ENCODE results near the gene ARHGEF38.
"Not testable (repeated sequence)": the region's sequence is repeated elsewhere in the genome, so short reads cannot be mapped to it uniquely, and the experiment has no call there.

ARHGEF38 gene

DNA sequence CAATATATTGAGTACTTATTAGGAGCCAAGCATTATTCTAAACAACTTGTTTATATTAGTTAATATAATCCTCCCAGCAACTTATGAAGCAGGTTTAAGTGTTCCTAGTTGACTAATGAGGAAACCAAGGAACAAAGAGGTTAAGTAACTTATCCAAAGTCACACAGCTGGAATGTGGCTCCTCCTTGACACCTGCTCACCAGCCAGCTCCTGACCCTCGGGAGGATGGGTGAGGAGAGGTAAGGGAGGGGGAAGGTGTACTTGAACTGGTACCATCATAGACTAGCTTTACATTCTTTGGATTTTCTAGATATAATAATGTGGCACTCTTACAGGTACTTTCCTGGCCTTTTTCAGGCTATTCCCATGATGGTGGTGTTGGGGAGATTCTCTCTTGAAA, 50.7 kb downstream of the ARHGEF38 start:
- POLR2A ChIA-PET: no interaction called here

DNA sequence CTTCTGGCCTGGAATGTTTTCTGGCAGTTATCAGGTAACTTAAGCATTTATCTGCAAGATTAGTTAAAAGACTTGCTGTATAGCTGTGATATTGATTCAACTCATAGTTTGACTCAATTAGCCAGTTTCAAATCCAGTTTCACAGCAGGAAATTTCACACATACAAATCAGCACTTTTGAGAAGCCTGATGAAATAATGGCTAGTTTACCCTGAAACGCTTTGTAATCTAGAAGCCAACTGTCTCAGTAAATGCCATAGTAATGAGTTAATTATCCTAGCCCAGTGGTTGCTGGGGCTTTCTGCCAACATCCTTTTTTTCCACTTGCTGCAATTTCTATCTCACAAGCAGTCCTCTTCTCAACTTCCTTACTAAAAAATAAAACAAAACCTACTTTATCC, 53.1 kb downstream of the ARHGEF38 start:
- 0% methylated on average over 1 of the region's 1 CpG for WGBS (ENCODE audit: insufficient coverage)
- POLR2A ChIA-PET: no interaction called here
- DNase-seq: peak in 2 of 3 donors; percentile 43 to 46
- no peak overlapping the region for H3K27ac ChIP-seq (ENCODE audit: insufficient read depth in 1 of 2, low read depth in 1 of 2, low read length in 2 of 2, poor library complexity in 1 of 2, severe bottlenecking in 2 of 2)
- H3K27me3 ChIP-seq (replicated peaks in 2 of 5; ENCODE audit: control insufficient read depth in 4 of 5, insufficient read depth in 5 of 5, low read length in 4 of 5): no peaks in the 10 kb centered on the region
- H3K36me3 ChIP-seq (ENCODE audit: control insufficient read depth in 4 of 4, insufficient read depth in 4 of 4, low read length in 3 of 4): no peaks in the 10 kb centered on the region
- H3K4me3 ChIP-seq (ENCODE audit: control insufficient read depth in 1 of 7, extremely low read depth in 1 of 7, insufficient read depth in 4 of 7, low read depth in 2 of 7, low read length in 6 of 7): no peak overlapping the region
- H3K4me1 ChIP-seq (ENCODE audit: control extremely low read depth in 1 of 4, control insufficient read depth in 4 of 4, insufficient read depth in 4 of 4, low read length in 3 of 4): peaks cover 0 to 7% (median 2%) of the 10 kb centered on the region in 4 experiments
- CTCF ChIA-PET: no interaction called here
- no peaks in the 10 kb centered on the region for H3K9me3 ChIP-seq (ENCODE audit: control extremely low read depth in 1 of 5, control insufficient read depth in 4 of 5, insufficient read depth in 2 of 5, low read depth in 1 of 5, low read length in 4 of 5)

More for the DNA sequence above, 50.7 kb downstream of the ARHGEF38 start:
- Histone ChIP-seq H3K27me3 (replicated peaks in 2 of 5; ENCODE audit: control insufficient read depth in 4 of 5, insufficient read depth in 5 of 5, low read length in 4 of 5) (no peaks in the 10 kb centered on the region), H3K27ac (ENCODE audit: insufficient read depth in 1 of 2, low read depth in 1 of 2, low read length in 2 of 2, poor library complexity in 1 of 2, severe bottlenecking in 2 of 2) (no peak overlapping the region), H3K9me3 (ENCODE audit: control extremely low read depth in 1 of 5, control insufficient read depth in 4 of 5, insufficient read depth in 2 of 5, low read depth in 1 of 5, low read length in 4 of 5) (no peaks in the 10 kb centered on the region), H3K4me1 (ENCODE audit: control extremely low read depth in 1 of 4, control insufficient read depth in 4 of 4, insufficient read depth in 4 of 4, low read length in 3 of 4) (peaks cover 0 to 7% (median 2%) of the 10 kb centered on the region in 4 experiments), H3K36me3 (ENCODE audit: control insufficient read depth in 4 of 4, insufficient read depth in 4 of 4, low read length in 3 of 4) (no peaks in the 10 kb centered on the region), H3K4me3 (ENCODE audit: control insufficient read depth in 1 of 7, extremely low read depth in 1 of 7, insufficient read depth in 4 of 7, low read depth in 2 of 7, low read length in 6 of 7) (no peak overlapping the region)
- CTCF ChIA-PET: interaction anchor here (1.0 to 2.0 kb wide), 2 partner anchors 20 to 82 kb away, joined by 3 to 4 read pairs; no protein-coding TSS in a partner anchor
- no CpG with 5 or more reads among the region's 1 CpG for WGBS (ENCODE audit: insufficient coverage)
- no peak for DNase-seq

DNA sequence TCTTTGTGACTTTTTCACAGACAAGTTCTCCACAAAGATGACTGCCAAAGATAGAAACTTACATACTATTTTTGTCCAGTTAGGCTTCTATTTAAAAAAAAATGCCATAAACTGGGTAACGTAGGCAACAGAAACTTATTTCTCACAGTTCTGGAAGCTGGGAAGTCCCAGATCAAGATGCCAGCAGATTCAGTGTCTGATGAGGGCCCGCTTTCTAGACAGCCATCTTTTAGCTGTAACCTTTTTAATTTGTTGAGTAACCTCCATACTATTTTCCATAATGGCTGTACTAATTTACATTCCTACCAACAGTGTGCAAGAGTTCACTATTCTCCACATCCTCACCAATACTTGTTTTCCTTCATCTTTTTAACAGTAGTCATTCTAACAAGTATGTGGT, 55.5 kb downstream of the ARHGEF38 start:
- 100% methylated on average over 2 of the region's 2 CpGs for WGBS (ENCODE audit: insufficient coverage)
- H3K4me1 ChIP-seq (ENCODE audit: control extremely low read depth in 1 of 4, control insufficient read depth in 4 of 4, insufficient read depth in 4 of 4, low read length in 3 of 4): peaks cover 0 to 7% (median 2%) of the 10 kb centered on the region in 4 experiments
- H3K4me3 ChIP-seq (ENCODE audit: control insufficient read depth in 1 of 7, extremely low read depth in 1 of 7, insufficient read depth in 4 of 7, low read depth in 2 of 7, low read length in 6 of 7): no peak overlapping the region
- DNase-seq: no peak
- no peak overlapping the region for H3K27ac ChIP-seq (ENCODE audit: insufficient read depth in 1 of 2, low read depth in 1 of 2, low read length in 2 of 2, poor library complexity in 1 of 2, severe bottlenecking in 2 of 2)
- no peaks in the 10 kb centered on the region for H3K27me3 ChIP-seq (replicated peaks in 2 of 5; ENCODE audit: control insufficient read depth in 4 of 5, insufficient read depth in 5 of 5, low read length in 4 of 5)
- POLR2A ChIA-PET: no interaction called here
- no peaks in the 10 kb centered on the region for H3K36me3 ChIP-seq (ENCODE audit: control insufficient read depth in 4 of 4, insufficient read depth in 4 of 4, low read length in 3 of 4)
- H3K9me3 ChIP-seq (ENCODE audit: control extremely low read depth in 1 of 5, control insufficient read depth in 4 of 5, insufficient read depth in 2 of 5, low read depth in 1 of 5, low read length in 4 of 5): no peaks in the 10 kb centered on the region
- CTCF ChIA-PET: no interaction called here

DNA sequence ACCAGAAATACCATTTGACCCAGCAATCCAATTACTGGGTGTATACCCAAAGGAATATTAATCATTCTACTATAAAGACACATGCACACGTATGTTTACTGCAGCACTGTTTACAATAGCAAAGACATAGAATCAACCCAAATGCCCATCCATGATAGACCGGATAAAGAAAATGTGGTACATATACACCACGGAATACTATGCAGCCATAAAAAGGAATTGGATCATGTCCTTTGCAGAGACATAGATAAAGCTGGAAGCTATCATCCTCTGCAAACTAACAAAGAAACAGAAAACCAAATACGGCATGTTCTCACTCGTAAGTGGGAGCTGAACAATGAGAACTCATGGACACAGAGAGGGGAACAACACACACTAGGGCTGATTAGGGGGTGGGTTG, 57.4 kb downstream of the ARHGEF38 start:
- H3K36me3 ChIP-seq (ENCODE audit: control insufficient read depth in 4 of 4, insufficient read depth in 4 of 4, low read length in 3 of 4); H3K9me3 ChIP-seq (ENCODE audit: control extremely low read depth in 1 of 5, control insufficient read depth in 4 of 5, insufficient read depth in 2 of 5, low read depth in 1 of 5, low read length in 4 of 5); H3K27ac ChIP-seq (ENCODE audit: insufficient read depth in 1 of 2, low read depth in 1 of 2, low read length in 2 of 2, poor library complexity in 1 of 2, severe bottlenecking in 2 of 2); POLR2A ChIA-PET; DNase-seq; H3K27me3 ChIP-seq (replicated peaks in 2 of 5; ENCODE audit: control insufficient read depth in 4 of 5, insufficient read depth in 5 of 5, low read length in 4 of 5); H3K4me3 ChIP-seq (ENCODE audit: control insufficient read depth in 1 of 7, extremely low read depth in 1 of 7, insufficient read depth in 4 of 7, low read depth in 2 of 7, low read length in 6 of 7); CTCF ChIA-PET; H3K4me1 ChIP-seq (ENCODE audit: control extremely low read depth in 1 of 4, control insufficient read depth in 4 of 4, insufficient read depth in 4 of 4, low read length in 3 of 4): not testable (repeated sequence)
- WGBS (ENCODE audit: insufficient coverage): 93% methylated on average over 3 of the region's 5 CpGs

DNA sequence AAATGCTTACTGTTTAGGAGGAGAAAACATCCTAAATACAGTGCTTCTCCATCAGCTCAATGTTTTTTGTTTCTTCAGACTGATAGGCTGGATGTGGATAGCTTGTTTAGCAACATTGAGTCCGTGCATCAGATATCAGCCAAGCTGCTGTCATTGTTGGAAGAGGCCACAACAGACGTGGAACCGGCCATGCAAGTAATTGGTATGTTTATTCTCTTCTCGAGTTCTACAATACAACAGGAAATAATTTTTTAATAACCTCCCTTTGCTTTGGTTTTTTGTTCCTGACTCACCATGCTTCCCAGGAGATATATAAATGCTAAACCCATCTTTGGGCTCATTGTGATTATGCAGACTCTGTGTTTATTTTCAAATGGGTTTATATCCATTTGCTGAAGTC, 60.9 kb downstream of the ARHGEF38 start:
- peaks cover 0 to 3% (median 0%) of the 10 kb centered on the region in 5 experiments for H3K9me3 ChIP-seq (ENCODE audit: control extremely low read depth in 1 of 5, control insufficient read depth in 4 of 5, insufficient read depth in 2 of 5, low read depth in 1 of 5, low read length in 4 of 5)
- no peak for DNase-seq
- 100% methylated on average over 1 of the region's 4 CpGs for WGBS (ENCODE audit: insufficient coverage)
- no peaks in the 10 kb centered on the region for H3K27me3 ChIP-seq (replicated peaks in 2 of 5; ENCODE audit: control insufficient read depth in 4 of 5, insufficient read depth in 5 of 5, low read length in 4 of 5)
- H3K4me3 ChIP-seq (ENCODE audit: control insufficient read depth in 1 of 7, extremely low read depth in 1 of 7, insufficient read depth in 4 of 7, low read depth in 2 of 7, low read length in 6 of 7): no peak overlapping the region
- no peaks in the 10 kb centered on the region for H3K4me1 ChIP-seq (ENCODE audit: control extremely low read depth in 1 of 4, control insufficient read depth in 4 of 4, insufficient read depth in 4 of 4, low read length in 3 of 4)
- no peaks in the 10 kb centered on the region for H3K36me3 ChIP-seq (ENCODE audit: control insufficient read depth in 4 of 4, insufficient read depth in 4 of 4, low read length in 3 of 4)
- ChIA-PET POLR2A (no interaction called here), CTCF (no interaction called here)
- no peak overlapping the region for H3K27ac ChIP-seq (ENCODE audit: insufficient read depth in 1 of 2, low read depth in 1 of 2, low read length in 2 of 2, poor library complexity in 1 of 2, severe bottlenecking in 2 of 2)

DNA sequence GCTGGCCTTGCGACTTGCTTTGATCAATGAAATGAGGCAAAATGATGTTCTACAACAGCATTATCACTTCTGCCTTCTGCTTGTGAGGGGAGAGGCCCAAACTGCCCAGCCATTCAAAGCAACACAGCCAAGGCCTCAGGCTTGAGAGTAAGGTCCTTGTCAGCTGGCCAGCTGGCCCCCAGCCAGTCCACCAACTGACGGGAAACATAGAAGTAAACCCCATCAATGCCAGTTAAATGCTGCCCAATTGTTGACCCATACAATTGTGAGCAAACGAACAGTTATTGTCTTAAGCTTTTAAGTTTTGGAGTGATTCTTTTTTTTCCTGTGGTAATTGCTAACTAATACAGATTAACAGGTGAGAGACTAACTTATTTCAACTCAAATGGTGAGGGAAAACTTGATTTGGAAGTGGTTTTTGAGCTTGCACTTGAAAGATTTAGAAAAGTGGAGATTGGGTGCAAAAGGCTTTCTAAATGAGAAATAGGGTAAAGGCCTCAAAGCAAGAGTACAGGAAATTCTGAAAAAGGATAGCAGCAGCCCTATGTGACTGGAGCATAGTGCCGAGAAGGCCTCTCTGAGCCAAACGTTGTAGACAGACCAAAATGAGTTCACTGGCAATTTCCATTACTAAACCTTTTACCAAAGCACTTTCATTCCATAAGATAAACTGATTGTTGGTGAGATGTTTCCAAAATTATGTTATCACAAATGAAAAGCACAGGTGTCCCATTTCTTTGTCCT, 66.9 kb downstream of the ARHGEF38 start:
- H3K36me3 ChIP-seq (ENCODE audit: control insufficient read depth in 4 of 4, insufficient read depth in 4 of 4, low read length in 3 of 4): no peaks in the 10 kb centered on the region
- peaks cover 0 to under 1% (median under 1%) of the 10 kb centered on the region in 4 experiments for H3K4me1 ChIP-seq (ENCODE audit: control extremely low read depth in 1 of 4, control insufficient read depth in 4 of 4, insufficient read depth in 4 of 4, low read length in 3 of 4)
- ChIA-PET POLR2A (no interaction called here), CTCF (interaction anchor here (0.7 kb wide), 1 partner anchor 66 kb away, joined by 3 read pairs; no protein-coding TSS in a partner anchor)
- no peak overlapping the region for H3K4me3 ChIP-seq (ENCODE audit: control insufficient read depth in 1 of 7, extremely low read depth in 1 of 7, insufficient read depth in 4 of 7, low read depth in 2 of 7, low read length in 6 of 7)
- 93% methylated on average over 2 of the region's 5 CpGs for WGBS (ENCODE audit: insufficient coverage)
- H3K9me3 ChIP-seq (ENCODE audit: control extremely low read depth in 1 of 5, control insufficient read depth in 4 of 5, insufficient read depth in 2 of 5, low read depth in 1 of 5, low read length in 4 of 5): peaks cover 0 to 3% (median 0%) of the 10 kb centered on the region in 5 experiments
- DNase-seq: peak in 1 of 3 donors; percentile 38
- no peaks in the 10 kb centered on the region for H3K27me3 ChIP-seq (replicated peaks in 2 of 5; ENCODE audit: control insufficient read depth in 4 of 5, insufficient read depth in 5 of 5, low read length in 4 of 5)
- H3K27ac ChIP-seq (ENCODE audit: insufficient read depth in 1 of 2, low read depth in 1 of 2, low read length in 2 of 2, poor library complexity in 1 of 2, severe bottlenecking in 2 of 2): no peak overlapping the region

- no peaks in the 10 kb centered on the region for H3K27me3 ChIP-seq (replicated peaks in 2 of 5; ENCODE audit: control insufficient read depth in 4 of 5, insufficient read depth in 5 of 5, low read length in 4 of 5)
- H3K36me3 ChIP-seq (ENCODE audit: control insufficient read depth in 4 of 4, insufficient read depth in 4 of 4, low read length in 3 of 4): no peaks in the 10 kb centered on the region
- ChIA-PET POLR2A (no interaction called here), CTCF (interaction anchor here (0.7 to 1.7 kb wide), 3 partner anchors 11 to 100 kb away, joined by 4 to 7 read pairs (median 5); no protein-coding TSS in a partner anchor)
- 100% methylated on average over 1 of the region's 1 CpG for whole genome bisulfite sequencing (ENCODE audit: insufficient coverage)
- H3K27ac ChIP-seq (ENCODE audit: insufficient read depth in 1 of 2, low read depth in 1 of 2, low read length in 2 of 2, poor library complexity in 1 of 2, severe bottlenecking in 2 of 2): no peak overlapping the region
- peaks cover 0 to 6% (median 5%) of the 10 kb centered on the region in 4 experiments for H3K4me1 ChIP-seq (ENCODE audit: control extremely low read depth in 1 of 4, control insufficient read depth in 4 of 4, insufficient read depth in 4 of 4, low read length in 3 of 4)
- no peak overlapping the region for H3K4me3 ChIP-seq (ENCODE audit: control insufficient read depth in 1 of 7, extremely low read depth in 1 of 7, insufficient read depth in 4 of 7, low read depth in 2 of 7, low read length in 6 of 7)
- DNase-seq: no peak
- peaks cover 0 to 2% (median 0%) of the 10 kb centered on the region in 5 experiments for H3K9me3 ChIP-seq (ENCODE audit: control extremely low read depth in 1 of 5, control insufficient read depth in 4 of 5, insufficient read depth in 2 of 5, low read depth in 1 of 5, low read length in 4 of 5)
Measured at GRCh38 chr4:105620640-105621323, 68.4 kb downstream of the ARHGEF38 start.
